Activated naive CD4-positive, alpha-beta T cell treated with anti-CD3 and anti-CD28 coated beads for 36 hours (primary cell): ENCODE measurements around the gene SPATA32. TPM values are rescaled to one million over a fixed set of nuclear protein-coding genes. Genes with fewer than 3 reads are reported as not detected.

ENCODE experiments used
- CTCF ChIA-PET: fragments of 350-600 bp; sonication (Branson Sonifier 250); formaldehyde crosslinking; loops from one replicate; lab custom pipeline; 2021; ENCODE audit warnings: antibody characterized with exemption; lab: Charles Lee
- DNase-seq: peaks from one replicate; pipeline ENCODE4 v3.0.0-alpha.2; 2020
- H3K27ac Mint-ChIP-seq: one replicate; pipeline ENCODE4 v1.8.0; 2021; ENCODE audit warnings: mild to moderate bottlenecking, mixed read lengths
- H3K27me3 Mint-ChIP-seq: one replicate; pipeline ENCODE4 v1.8.0; 2021; ENCODE audit warnings: low read depth, mixed read lengths
- H3K36me3 Mint-ChIP-seq: one replicate; pipeline ENCODE4 v1.8.0; 2021; ENCODE audit warnings: low read depth, mixed read lengths
- H3K4me1 Mint-ChIP-seq: one replicate; pipeline ENCODE4 v1.8.0; 2021; ENCODE audit warnings: low read depth, mixed read lengths
- H3K4me3 Mint-ChIP-seq: one replicate; pipeline ENCODE4 v1.8.0; 2021; ENCODE audit warnings: mild to moderate bottlenecking, moderate library complexity, mixed read lengths
- H3K9me3 Mint-ChIP-seq: one replicate; pipeline ENCODE4 v1.8.0; 2021; ENCODE audit warnings: mixed read lengths
- intact Hi-C: fragments of 100-400 bp; cut with micrococcal nuclease; formaldehyde crosslinking; loops from one replicate; pipeline ENCODE4 v1.15.1; 2023
- total RNA-seq, 2 experiments: library from RNA; stranded (reverse); gene quantifications; one replicate each; pipeline ENCODE4 v1.2.3, GENCODE V29; 2021

The SPATA32 gene
- total RNA-seq: under 1 TPM in 1 of 2 experiments, not detected in 1; 0.12 TPM

- peak; percentile 79 for DNase-seq
- peak within 1 kb of the TSS; percentile 83 for H3K27ac Mint-ChIP-seq
- H3K9me3 Mint-ChIP-seq: no peaks in the 10 kb centered on the region
- H3K4me1 Mint-ChIP-seq: peaks cover 28% of the 10 kb centered on the region
- CTCF ChIA-PET: interaction anchor here (1.2 to 2.3 kb wide), 5 partner anchors 9 to 123 kb away, joined by 3 to 10 read pairs (median 5); no protein-coding TSS in a partner anchor
- intact Hi-C loops: loop anchor here (1.0 to 2.0 kb wide), 2 partner anchors 15 to 37 kb away; no protein-coding TSS in a partner anchor
- H3K36me3 Mint-ChIP-seq: peaks cover 11% of the 10 kb centered on the region
- no peaks in the 10 kb centered on the region for H3K27me3 Mint-ChIP-seq
- peak within 1 kb of the TSS; percentile 81 for H3K4me3 Mint-ChIP-seq
Observed at GRCh38 chr17:45261577-45262515, at the start of gene SPATA32. TSS of gene SPATA32 (minus strand) at chr17:45262094. CDS start at chr17:45262016, 78 bp downstream.

- H3K27ac Mint-ChIP-seq: peak overlapping the region; percentile 99
- H3K4me1 Mint-ChIP-seq: peaks cover 72% of the 10 kb centered on the region
- DNase-seq: no peak
- CTCF ChIA-PET: interaction anchor here (0.7 to 3.5 kb wide), 16 partner anchors 9 to 161 kb away, joined by 3 to 28 read pairs (median 6); no protein-coding TSS in a partner anchor
- peaks cover 69% of the 10 kb centered on the region for H3K36me3 Mint-ChIP-seq
- no peak overlapping the region for H3K4me3 Mint-ChIP-seq
- H3K9me3 Mint-ChIP-seq: no peaks in the 10 kb centered on the region
- intact Hi-C loops: loop anchor here (5.0 to 10.0 kb wide), 2 partner anchors 247 to 881 kb away; partner anchors contain the start of genes KANSL1 and NMT1
- H3K27me3 Mint-ChIP-seq: no peaks in the 10 kb centered on the region
Observed at GRCh38 chr17:45311401-45311759, 49.5 kb upstream of the SPATA32 start.

- Mint-ChIP-seq H3K4me3 (no peak overlapping the region), H3K4me1 (peaks cover 80% of the 10 kb centered on the region), H3K27ac (peak overlapping the region; percentile 99), H3K27me3 (no peaks in the 10 kb centered on the region), H3K9me3 (no peaks in the 10 kb centered on the region), H3K36me3 (peaks cover 67% of the 10 kb centered on the region)
- intact Hi-C loops: loop anchor here (5.0 to 10.0 kb wide), 2 partner anchors 246 to 882 kb away; partner anchors contain the start of genes KANSL1 and NMT1
- DNase-seq: no peak
- CTCF ChIA-PET: interaction anchor here (0.7 to 3.5 kb wide), 16 partner anchors 8 to 161 kb away, joined by 3 to 28 read pairs (median 6); no protein-coding TSS in a partner anchor
Observed at GRCh38 chr17:45310380-45311324, 48.8 kb upstream of the SPATA32 start.

- Mint-ChIP-seq H3K9me3 (no peaks in the 10 kb centered on the region), H3K4me1 (peaks cover 87% of the 10 kb centered on the region), H3K36me3 (peaks cover 61% of the 10 kb centered on the region), H3K4me3 (no peak overlapping the region), H3K27me3 (no peaks in the 10 kb centered on the region), H3K27ac (peak overlapping the region; percentile 91)
- DNase-seq: no peak
- intact Hi-C loops: no loop called here
- CTCF ChIA-PET: interaction anchor here (1.9 to 3.5 kb wide), 2 partner anchors 8 to 32 kb away, joined by 5 to 28 read pairs; partner anchors contain the start of gene MAP3K14
Observed at GRCh38 chr17:45309400-45309799, 47.5 kb upstream of the SPATA32 start.

- H3K27ac Mint-ChIP-seq: peak overlapping the region; percentile 91
- H3K27me3 Mint-ChIP-seq: no peaks in the 10 kb centered on the region
- H3K36me3 Mint-ChIP-seq: peaks cover 58% of the 10 kb centered on the region
- H3K9me3 Mint-ChIP-seq: no peaks in the 10 kb centered on the region
- H3K4me1 Mint-ChIP-seq: peaks cover 87% of the 10 kb centered on the region
- CTCF ChIA-PET: interaction anchor here (1.3 to 1.9 kb wide), 2 partner anchors 8 to 23 kb away, joined by 4 to 5 read pairs; partner anchors contain the start of gene MAP3K14
- H3K4me3 Mint-ChIP-seq: no peak overlapping the region
- DNase-seq: no peak
- intact Hi-C loops: no loop called here
Observed at GRCh38 chr17:45308840-45309239, 46.9 kb upstream of the SPATA32 start.

DNA sequence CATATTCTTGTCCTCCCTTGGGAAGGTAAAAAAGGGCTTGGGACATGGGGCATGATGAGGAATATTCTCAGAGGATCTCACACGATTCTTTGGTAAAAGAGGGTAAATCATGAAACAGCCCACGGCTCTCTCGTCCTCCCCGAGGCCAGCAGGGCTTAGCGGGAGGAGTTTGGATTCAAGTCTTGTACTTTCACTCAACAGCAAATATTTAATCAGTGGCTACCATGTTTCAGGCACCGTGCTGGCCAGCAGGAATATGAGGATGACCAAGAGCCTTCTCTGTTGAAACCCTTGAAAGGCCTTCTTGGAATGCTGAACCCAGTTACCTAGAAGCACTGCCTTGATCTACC is 46.1 kb upstream of the SPATA32 start:
- CTCF ChIA-PET: interaction anchor here (0.6 to 3.7 kb wide), 7 partner anchors 9 to 158 kb away, joined by 3 to 20 read pairs (median 3); partner anchors contain the start of gene MAP3K14
- Mint-ChIP-seq H3K4me1 (peaks cover 87% of the 10 kb centered on the region), H3K36me3 (peaks cover 51% of the 10 kb centered on the region), H3K27me3 (no peaks in the 10 kb centered on the region), H3K27ac (peak overlapping the region; percentile 91), H3K9me3 (no peaks in the 10 kb centered on the region), H3K4me3 (peak overlapping the region; percentile 48)
- intact Hi-C loops: no loop called here
- DNase-seq: no peak

- intact Hi-C loops: no loop called here
Observed at GRCh38 chr17:45307290-45308015, 45.6 kb upstream of the SPATA32 start.

DNA sequence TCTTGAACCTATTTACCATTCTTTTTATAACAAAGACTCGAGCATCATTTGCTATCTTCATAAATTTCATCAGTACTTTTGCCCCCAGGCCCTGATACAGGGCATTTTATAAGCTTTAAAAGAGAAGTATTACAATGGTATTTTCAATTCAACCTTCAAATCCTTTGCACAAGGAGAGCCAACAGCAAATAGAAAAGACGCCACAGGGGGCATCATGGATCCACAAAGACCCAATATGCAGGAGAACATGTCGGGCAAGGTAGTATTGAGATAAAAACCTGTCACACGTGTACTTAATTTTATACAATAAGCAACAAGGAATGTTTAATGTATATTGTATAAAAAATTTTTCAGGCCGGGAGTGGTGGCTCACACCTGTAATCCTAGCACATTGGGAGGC is 44.7 kb upstream of the SPATA32 start:
- no peaks in the 10 kb centered on the region for H3K9me3 Mint-ChIP-seq
- peaks cover 46% of the 10 kb centered on the region for H3K36me3 Mint-ChIP-seq
- H3K27me3 Mint-ChIP-seq: no peaks in the 10 kb centered on the region
- CTCF ChIA-PET: interaction anchor here (1.0 to 3.7 kb wide), 4 partner anchors 11 to 79 kb away, joined by 3 to 20 read pairs (median 4); no protein-coding TSS in a partner anchor
- peaks cover 86% of the 10 kb centered on the region for H3K4me1 Mint-ChIP-seq
- intact Hi-C loops: no loop called here
- DNase-seq: no peak
- peak overlapping the region; percentile 75 for H3K27ac Mint-ChIP-seq
- H3K4me3 Mint-ChIP-seq: no peak overlapping the region

More at GRCh38 chr17:45307290-45308015, 45.6 kb upstream of the SPATA32 start:
- no peaks in the 10 kb centered on the region for H3K27me3 Mint-ChIP-seq
- H3K9me3 Mint-ChIP-seq: no peaks in the 10 kb centered on the region
- peak overlapping the region; percentile 91 for H3K27ac Mint-ChIP-seq
- peaks cover 87% of the 10 kb centered on the region for H3K4me1 Mint-ChIP-seq
- CTCF ChIA-PET: interaction anchor here (0.9 to 3.7 kb wide), 5 partner anchors 10 to 158 kb away, joined by 3 to 20 read pairs (median 4); partner anchors contain the start of gene MAP3K14
- H3K4me3 Mint-ChIP-seq: peak overlapping the region; percentile 48
- peak; percentile 77 for DNase-seq
- H3K36me3 Mint-ChIP-seq: peaks cover 51% of the 10 kb centered on the region

DNA sequence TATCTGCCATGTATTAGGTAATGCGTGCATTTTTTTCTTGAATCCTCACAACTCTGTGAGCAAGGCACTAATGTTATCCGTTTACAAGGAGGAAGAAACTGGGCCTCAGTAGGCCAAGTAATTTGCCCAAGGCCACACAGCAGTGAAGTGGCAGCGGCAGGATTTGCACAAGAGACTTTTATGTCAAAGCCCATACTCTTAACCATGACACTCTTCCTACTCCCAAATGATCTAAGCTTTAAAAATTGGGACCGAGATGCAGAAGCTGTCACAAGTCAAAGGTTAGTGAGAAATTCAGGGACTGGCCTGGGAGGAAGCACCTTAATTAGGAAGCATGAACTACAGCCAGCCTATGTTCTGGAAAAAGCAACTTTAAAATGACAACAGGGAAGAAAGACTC is 44.2 kb upstream of the SPATA32 start:
- Mint-ChIP-seq H3K36me3 (peaks cover 41% of the 10 kb centered on the region), H3K4me3 (no peak overlapping the region), H3K27ac (peak overlapping the region; percentile 66), H3K27me3 (no peaks in the 10 kb centered on the region), H3K9me3 (no peaks in the 10 kb centered on the region), H3K4me1 (peaks cover 82% of the 10 kb centered on the region)
- DNase-seq: no peak
- intact Hi-C loops: no loop called here
- CTCF ChIA-PET: interaction anchor here (1.0 to 3.7 kb wide), 5 partner anchors 11 to 79 kb away, joined by 3 to 20 read pairs (median 5); partner anchors contain the start of gene MAP3K14

- H3K4me1 Mint-ChIP-seq: peaks cover 81% of the 10 kb centered on the region
- peak overlapping the region; percentile 66 for H3K27ac Mint-ChIP-seq
- CTCF ChIA-PET: interaction anchor here (1.0 to 3.7 kb wide), 4 partner anchors 10 to 29 kb away, joined by 3 to 20 read pairs (median 6); partner anchors contain the start of gene MAP3K14
- no peak overlapping the region for H3K4me3 Mint-ChIP-seq
- H3K36me3 Mint-ChIP-seq: peaks cover 38% of the 10 kb centered on the region
- intact Hi-C loops: no loop called here
- no peak for DNase-seq
- H3K27me3 Mint-ChIP-seq: no peaks in the 10 kb centered on the region
- no peaks in the 10 kb centered on the region for H3K9me3 Mint-ChIP-seq
Observed at GRCh38 chr17:45305530-45306087, 43.7 kb upstream of the SPATA32 start.
